Measurements from ENCODE around the gene TMEM191C.

Gene TMEM191C

GRCh38 chr22:21443057-21443734, 24.0 kb upstream of the TMEM191C start:
- POLR2A ChIA-PET, result no interaction called here
- no peak for DNase-seq (ENCODE audit: extremely low spot score)
- no peak for TF ChIP-seq CTCF (IDR thresholded peaks at IDR 0.05; ENCODE audit: control extremely low read depth, extremely low read depth, low read depth, missing control alignments)
- CTCF ChIA-PET, result interaction anchor here (1.5 kb wide), 1 partner anchor 204 kb away, joined by 4 read pairs; no protein-coding TSS in a partner anchor

GRCh38 chr22:21443735-21444421, 23.3 kb upstream of the TMEM191C start:
- ChIA-PET POLR2A (no interaction called here), CTCF (interaction anchor here (1.5 kb wide), 1 partner anchor 203 kb away, joined by 4 read pairs; no protein-coding TSS in a partner anchor)
- no peak for DNase-seq (ENCODE audit: extremely low spot score)
- TF ChIP-seq CTCF (IDR thresholded peaks at IDR 0.05; ENCODE audit: control extremely low read depth, extremely low read depth, low read depth, missing control alignments), result no peak

GRCh38 chr22:21444701-21445436, 22.3 kb upstream of the TMEM191C start:
- CTCF ChIA-PET, result interaction anchor here (1.5 kb wide), 1 partner anchor 202 kb away, joined by 4 read pairs; no protein-coding TSS in a partner anchor
- DNase-seq (ENCODE audit: extremely low spot score), result no peak
- POLR2A ChIA-PET, result no interaction called here
- TF ChIP-seq CTCF (IDR thresholded peaks at IDR 0.05; ENCODE audit: control extremely low read depth, extremely low read depth, low read depth, missing control alignments), result no peak

- DNase-seq (ENCODE audit: extremely low spot score), result no peak
- POLR2A ChIA-PET, result interaction anchor here (0.5 kb wide), 1 partner anchor 142 kb away, joined by 8 read pairs; no protein-coding TSS in a partner anchor
These were observed 21.6 kb upstream of the TMEM191C start for GRCh38 chr22:21445437-21446127.

GRCh38 chr22:21446128-21446826, 20.9 kb upstream of the TMEM191C start:
- POLR2A ChIA-PET, result interaction anchor here (0.5 kb wide), 1 partner anchor 142 kb away, joined by 8 read pairs; no protein-coding TSS in a partner anchor
- CTCF ChIA-PET, result interaction anchor here (0.7 kb wide), 1 partner anchor 200 kb away, joined by 3 read pairs; no protein-coding TSS in a partner anchor
- no peak for DNase-seq (ENCODE audit: extremely low spot score)
- no peak for TF ChIP-seq CTCF (IDR thresholded peaks at IDR 0.05; ENCODE audit: control extremely low read depth, extremely low read depth, low read depth, missing control alignments)

More at GRCh38 chr22:21445437-21446127, 21.6 kb upstream of the TMEM191C start:
- CTCF ChIA-PET, result no interaction called here
- no peak for TF ChIP-seq CTCF (IDR thresholded peaks at IDR 0.05; ENCODE audit: control extremely low read depth, extremely low read depth, low read depth, missing control alignments)
